HG03457 (cell line): ENCODE data around the gene SH3BP4.

ENCODE experiments used
- ATAC-seq: cut with Tn5 transposase; IDR thresholded peaks from one replicate; pipeline ENCODE4 v1.9.1; 2021; ENCODE audit warnings: moderate number of reproducible peaks; ENCODE audit not compliant: unreplicated experiment

Gene SH3BP4

GRCh38 chr2:235082578-235083338, 130.9 kb downstream of the SH3BP4 start:
- no peak for ATAC-seq

DNA sequence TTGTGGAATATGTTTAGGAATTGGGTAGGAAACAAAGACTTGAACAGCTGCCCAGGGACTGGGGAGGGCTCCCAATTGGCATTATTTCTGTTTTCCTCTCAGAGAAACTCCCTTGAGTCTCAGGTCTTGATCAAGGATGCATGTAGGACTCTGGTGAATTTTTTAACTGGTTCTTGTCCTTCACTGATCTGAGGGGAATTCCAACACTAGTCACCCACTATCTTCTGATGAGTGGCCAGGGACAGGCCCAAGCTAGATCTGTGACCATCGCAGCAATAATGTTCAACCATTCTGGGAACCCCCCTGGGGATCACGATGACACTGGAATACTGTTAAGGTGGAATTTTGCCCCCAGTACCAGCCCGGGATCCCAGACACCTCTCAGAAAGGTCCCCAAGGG, 132.0 kb downstream of the SH3BP4 start:
- ATAC-seq, result no peak

DNA sequence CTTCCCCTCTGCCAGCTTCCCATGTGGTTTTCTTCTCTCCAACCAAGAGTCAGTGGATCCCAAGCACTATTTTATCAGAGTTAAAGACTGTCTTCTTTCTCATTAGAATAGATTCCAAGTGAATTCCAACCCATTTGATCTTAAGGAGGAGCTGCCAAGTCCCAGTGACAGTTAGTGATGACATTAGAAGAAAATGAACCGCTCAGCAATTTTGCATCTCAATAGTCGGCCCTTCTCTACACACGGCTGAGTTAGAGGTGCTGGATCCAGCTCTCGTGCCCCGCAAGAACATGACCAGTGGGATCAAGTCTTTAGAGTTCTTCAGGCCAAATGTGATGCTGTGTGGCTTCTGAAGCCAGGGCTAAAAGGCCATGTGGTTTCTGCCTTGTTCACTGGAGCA, 132.6 kb downstream of the SH3BP4 start:
- no peak for ATAC-seq

GRCh38 chr2:235085476-235085875, 133.7 kb downstream of the SH3BP4 start:
- ATAC-seq, result no peak

DNA sequence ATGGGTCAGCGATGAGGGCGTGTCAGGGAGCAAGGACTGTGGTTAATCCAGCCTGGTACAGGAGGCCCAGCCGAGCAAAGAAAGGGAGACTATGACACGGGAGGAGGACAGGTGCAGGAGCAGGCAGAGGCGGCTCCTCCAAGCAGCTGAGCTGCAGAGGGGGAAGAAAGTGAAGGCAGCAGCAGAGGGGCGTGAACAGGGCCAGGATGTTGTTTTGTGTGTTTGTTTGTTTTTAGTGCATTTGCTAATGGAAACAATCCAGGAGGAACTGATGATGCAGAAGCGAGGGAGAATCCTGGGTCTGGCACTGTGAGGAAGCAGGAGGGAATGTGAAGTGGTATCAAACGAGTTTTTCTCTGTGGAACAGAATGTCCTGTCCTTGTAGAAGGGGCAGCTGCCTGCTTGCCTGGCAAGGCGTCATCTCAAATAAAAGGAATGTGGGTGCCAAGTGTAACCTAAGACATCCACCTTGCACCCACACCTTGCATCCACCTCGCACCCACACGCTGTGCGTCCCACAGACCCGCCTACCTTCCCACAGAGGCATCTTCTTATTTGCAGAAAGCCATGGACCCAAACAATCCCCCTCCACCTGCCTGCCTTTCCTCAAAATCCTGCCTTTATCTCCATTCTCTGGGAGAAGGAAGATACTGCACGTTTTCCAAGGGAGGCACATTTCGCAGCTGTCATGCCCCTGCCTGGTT, 134.8 kb downstream of the SH3BP4 start:
- ATAC-seq, result no peak

DNA sequence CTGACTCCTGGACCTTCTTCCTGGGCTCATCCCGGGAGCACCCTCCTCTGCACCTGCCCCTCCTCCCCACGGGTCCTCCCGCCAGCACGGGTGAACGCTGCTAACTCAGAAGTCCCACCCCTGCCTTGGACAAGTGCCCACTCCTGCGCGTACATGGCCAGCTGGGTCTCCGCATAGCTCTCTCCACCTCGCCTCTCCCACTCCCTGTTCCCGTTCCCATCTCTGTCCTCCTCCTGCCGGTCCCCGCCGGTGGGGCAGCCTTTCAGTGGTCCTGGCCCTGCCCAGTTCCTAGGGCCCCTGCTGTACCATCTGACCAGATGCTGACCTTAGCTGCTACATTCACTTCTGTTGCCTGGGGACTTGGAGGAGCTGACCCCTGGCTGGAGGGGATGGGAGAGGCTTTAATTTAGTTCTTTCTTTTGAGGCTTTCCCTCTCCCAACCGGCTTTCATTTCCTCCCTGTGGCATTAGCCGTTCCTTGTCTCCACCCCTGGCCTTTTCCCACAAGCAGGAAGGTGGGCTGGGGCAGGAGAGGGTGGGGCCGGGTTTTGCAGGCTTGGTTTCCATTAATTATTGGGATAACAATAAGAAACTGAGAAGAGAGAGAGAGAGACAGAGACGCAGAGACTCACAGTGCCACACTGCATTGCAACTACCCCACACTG, 136.1 kb downstream of the SH3BP4 start:
- no peak for ATAC-seq

GRCh38 chr2:235088496-235088921, 136.7 kb downstream of the SH3BP4 start:
- ATAC-seq, result no peak

- ATAC-seq, result no peak
Measured at GRCh38 chr2:235091421-235091820, 139.6 kb downstream of the SH3BP4 start.

- no peak for ATAC-seq
Measured at GRCh38 chr2:235091983-235092382, 140.2 kb downstream of the SH3BP4 start.

- no peak for ATAC-seq
Measured at GRCh38 chr2:235092433-235093223, 140.8 kb downstream of the SH3BP4 start.

DNA sequence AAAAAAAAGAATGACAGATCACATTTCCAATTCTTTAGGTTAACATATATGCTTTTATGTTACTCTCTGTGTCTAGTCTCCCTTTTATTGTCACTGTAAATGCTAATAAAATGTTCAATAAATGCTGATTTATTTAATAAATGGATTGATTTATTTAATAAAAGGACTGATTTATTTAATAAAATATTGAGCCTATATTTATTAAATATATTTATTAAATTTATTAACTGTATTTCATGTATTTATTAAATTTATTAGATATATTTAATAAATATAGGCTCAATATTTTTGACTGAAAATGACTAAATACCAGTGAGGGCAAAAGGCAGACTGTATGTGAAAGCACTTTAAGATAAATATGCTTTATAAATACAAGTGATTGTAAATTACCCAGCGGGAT, 142.6 kb downstream of the SH3BP4 start:
- ATAC-seq, result no peak

DNA sequence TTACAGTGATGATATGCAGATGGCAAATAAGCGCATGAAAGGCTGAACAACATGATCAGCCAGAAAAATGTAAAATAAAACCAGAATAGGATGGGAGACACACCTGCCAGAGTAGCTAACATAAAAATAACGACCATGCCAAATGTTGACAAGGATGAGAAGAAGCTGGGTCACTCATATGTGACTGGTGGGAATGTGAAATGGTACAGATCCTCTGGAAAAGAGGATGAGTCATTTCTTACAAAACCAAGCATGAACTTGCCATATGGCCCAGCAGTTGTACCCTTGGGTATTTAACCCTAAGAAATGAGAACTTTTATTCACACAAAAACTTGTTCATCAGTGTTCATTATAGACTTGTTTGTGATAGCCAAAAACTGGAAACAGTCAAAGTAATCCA, 143.8 kb downstream of the SH3BP4 start:
- ATAC-seq, result no peak

DNA sequence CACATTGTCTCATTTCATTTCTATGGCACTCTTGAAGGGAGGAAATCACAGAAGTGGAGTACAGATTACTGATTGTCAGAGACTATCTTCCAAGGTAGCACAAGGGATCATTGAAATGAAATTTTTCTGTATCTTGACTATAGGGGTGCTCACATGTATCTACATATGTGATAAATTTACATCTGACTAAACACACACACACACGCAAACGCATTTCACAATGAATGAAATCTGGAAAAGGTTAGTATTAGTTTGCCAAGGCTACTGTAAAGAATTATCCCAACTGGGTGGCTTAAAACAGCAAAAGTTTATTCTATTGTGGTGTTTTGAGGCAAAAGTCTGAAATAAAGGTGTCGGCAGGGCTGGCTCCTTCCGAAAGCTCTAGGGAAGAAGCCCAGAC, 144.6 kb downstream of the SH3BP4 start:
- no peak for ATAC-seq

- ATAC-seq, result no peak
Measured at GRCh38 chr2:235097196-235097595, 145.4 kb downstream of the SH3BP4 start.

DNA sequence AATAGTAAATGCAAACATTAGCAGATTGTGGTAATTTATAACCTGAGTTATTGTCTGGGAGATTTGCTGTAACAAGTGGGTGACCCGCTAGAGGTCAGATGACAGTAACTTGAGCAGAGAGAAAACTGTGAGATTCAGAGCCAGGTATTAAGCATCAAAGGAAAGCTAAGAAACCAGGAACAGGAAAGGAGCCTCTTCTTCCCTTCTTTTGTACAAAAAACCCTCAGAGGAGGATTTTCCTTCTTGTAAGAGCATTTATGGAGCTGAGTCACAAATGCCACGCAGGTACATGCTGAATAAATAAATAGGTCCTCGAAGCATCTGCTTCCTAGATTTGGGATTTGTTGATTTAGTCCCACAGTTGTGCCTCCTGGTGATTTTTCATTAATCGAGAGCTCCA, 146.5 kb downstream of the SH3BP4 start:
- ATAC-seq, result no peak

DNA sequence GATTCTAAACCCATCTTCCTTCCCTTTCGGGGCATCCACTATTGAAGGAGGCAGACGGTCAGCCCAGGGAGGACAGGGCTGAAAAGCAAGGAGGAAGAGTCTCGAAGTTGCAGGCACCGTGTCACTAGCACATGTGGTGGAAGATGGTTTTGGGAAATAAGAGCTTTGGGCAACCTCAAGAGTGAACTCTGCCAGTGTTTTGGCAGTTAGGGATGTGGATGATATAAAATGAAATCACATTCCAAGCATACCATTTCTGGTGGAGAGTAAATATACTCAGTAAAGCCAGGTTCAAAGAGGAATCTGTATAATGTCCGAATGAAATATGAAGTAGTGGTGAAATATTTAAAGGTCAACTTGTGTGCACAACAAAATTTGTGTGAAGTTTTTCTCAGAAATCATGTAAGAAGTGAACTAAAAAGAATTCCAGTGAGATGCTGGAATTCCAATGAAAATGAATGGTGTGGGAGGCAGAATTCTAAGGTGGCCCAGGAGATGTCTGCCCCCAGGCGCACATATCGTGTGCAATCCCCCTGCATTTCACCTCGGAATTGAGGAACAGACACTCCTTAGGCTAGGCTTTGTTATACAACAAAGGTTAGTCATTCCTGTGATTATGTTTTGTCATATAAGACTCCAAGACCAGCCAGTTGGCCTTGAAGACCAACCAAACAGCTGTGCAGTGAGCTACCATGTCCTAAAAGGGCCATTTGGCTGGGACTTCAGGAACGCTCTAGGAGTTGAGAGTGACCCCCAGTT, 147.1 kb downstream of the SH3BP4 start:
- no peak for ATAC-seq

DNA sequence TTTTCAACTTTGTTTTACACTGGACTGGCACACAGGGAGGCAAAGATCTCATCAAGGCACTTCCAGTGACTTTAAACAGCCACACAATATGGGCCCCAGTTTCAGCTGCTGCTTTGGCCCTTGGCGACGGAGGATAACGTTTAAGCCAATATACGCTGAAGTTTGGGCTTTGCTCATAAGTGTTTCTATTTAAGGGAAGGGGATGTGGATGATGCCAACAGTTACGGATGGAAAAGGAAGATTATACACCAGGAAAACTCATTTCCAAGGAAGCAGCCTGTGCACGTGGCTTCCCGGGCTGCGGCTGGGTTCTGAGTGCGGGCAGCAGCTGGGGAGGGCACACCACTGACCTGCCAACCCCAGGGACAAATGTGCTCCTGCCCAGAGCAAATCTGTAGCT, 151.1 kb downstream of the SH3BP4 start:
- ATAC-seq, result no peak
